BJ (cell line): ENCODE results near the gene GPR158. TPM values are rescaled to one million over a fixed set of nuclear protein-coding genes. Genes with fewer than 3 reads are reported as not detected.

Experiments used
- CTCF ChIA-PET: fragments of 350-600 bp; formaldehyde crosslinking; extraction: SDS; loops from one replicate; lab custom pipeline; 2021; ENCODE audit warnings: antibody characterized with exemption, inconsistent platforms; lab: Yijun Ruan, JAX
- POLR2A ChIA-PET: fragments of 300-600 bp; sonication (Branson Sonifier 250); formaldehyde crosslinking; extraction: SDS; loops from one replicate; lab custom pipeline; 2021; ENCODE audit warnings: antibody characterized with exemption; lab: Charles Lee
- DNase-seq: peaks from one replicate; pipeline ENCODE4 v3.0.0-alpha.2; 2011; ENCODE audit warnings: low read depth
- H3K27me3 ChIP-seq: 2 replicates; pipeline ENCODE4 v1.6.0; 2011; ENCODE audit warnings: low read length; ENCODE audit not compliant: control insufficient read depth, insufficient read depth
- H3K36me3 ChIP-seq: 2 replicates; pipeline ENCODE4 v1.5.1; 2011; ENCODE audit warnings: low read length; ENCODE audit not compliant: control insufficient read depth, insufficient read depth
- H3K4me3 ChIP-seq: 2 replicates; pipeline ENCODE4 v1.5.1; 2011; ENCODE audit warnings: low read depth, mild to moderate bottlenecking, control low read depth, low read length
- CTCF ChIP-seq: IDR thresholded peaks from 2 replicates; pipeline ENCODE4 v1.5.1; 2011; ENCODE audit warnings: low read depth, mild to moderate bottlenecking, control low read depth, inconsistent platforms, low read length, moderate library complexity; ENCODE audit not compliant: insufficient read depth
- polyA plus RNA-seq: library from polyadenylated mRNA; depleted of rRNA; stranded (reverse); fragments of >200 nt; gene quantifications from 2 replicates; pipeline ENCODE4 v1.2.3, GENCODE V29; 2011

Gene GPR158
- polyA plus RNA-seq, 1 experiment = 0.01 TPM

- no peak for TF ChIP-seq CTCF
- POLR2A ChIA-PET = no interaction called here
- H3K27me3 ChIP-seq = no peaks in the 10 kb centered on the region
- no peak overlapping the region for H3K4me3 ChIP-seq
- DNase-seq = no peak
- CTCF ChIA-PET = no interaction called here
- H3K36me3 ChIP-seq = no peaks in the 10 kb centered on the region
These were observed 357.4 kb downstream of the GPR158 start for GRCh38 chr10:25532213-25532612.

- H3K36me3 ChIP-seq = no peaks in the 10 kb centered on the region
- H3K27me3 ChIP-seq = no peaks in the 10 kb centered on the region
- ChIA-PET POLR2A (no interaction called here), CTCF (no interaction called here)
- H3K4me3 ChIP-seq = no peak overlapping the region
- DNase-seq = no peak
- TF ChIP-seq CTCF = no peak
These were observed 361.2 kb downstream of the GPR158 start for GRCh38 chr10:25536027-25536426.

- POLR2A ChIA-PET = no interaction called here
- H3K27me3 ChIP-seq = no peaks in the 10 kb centered on the region
- H3K36me3 ChIP-seq = no peaks in the 10 kb centered on the region
- CTCF ChIA-PET = no interaction called here
- DNase-seq = no peak
- no peak for TF ChIP-seq CTCF
- no peak overlapping the region for H3K4me3 ChIP-seq
These were observed 372.6 kb downstream of the GPR158 start for GRCh38 chr10:25547382-25547781.

GRCh38 chr10:25552283-25552919 is 377.6 kb downstream of the GPR158 start:
- DNase-seq = no peak
- TF ChIP-seq CTCF = no peak
- POLR2A ChIA-PET = no interaction called here
- no peaks in the 10 kb centered on the region for H3K36me3 ChIP-seq
- CTCF ChIA-PET = no interaction called here
- H3K27me3 ChIP-seq = no peaks in the 10 kb centered on the region
- H3K4me3 ChIP-seq = no peak overlapping the region

GRCh38 chr10:25555865-25556264 is 381.1 kb downstream of the GPR158 start:
- no peaks in the 10 kb centered on the region for H3K36me3 ChIP-seq
- ChIA-PET POLR2A (no interaction called here), CTCF (no interaction called here)
- H3K4me3 ChIP-seq = no peak overlapping the region
- DNase-seq = no peak
- no peak for TF ChIP-seq CTCF
- no peaks in the 10 kb centered on the region for H3K27me3 ChIP-seq
